GM21717 (cell line): ENCODE measurements around the gene EFCAB8.
A peak's percentile ranks its signal among the peaks of the same experiment; 100 is the strongest.
"Not testable (repeated sequence)": the region's sequence is repeated elsewhere in the genome, so short reads cannot be mapped to it uniquely, and the experiment has no call there.

Source experiments
- ATAC-seq: cut with Tn5 transposase; IDR thresholded peaks from one replicate; pipeline ENCODE4 v1.9.1; 2021; ENCODE audit warnings: mild to moderate bottlenecking, moderate library complexity; ENCODE audit not compliant: unreplicated experiment

EFCAB8 gene

GRCh38 chr20:32969356-32970114 is 110.8 kb downstream of the EFCAB8 start:
- no peak for ATAC-seq

- no peak for ATAC-seq
Measured at GRCh38 chr20:32970115-32970972, 111.6 kb downstream of the EFCAB8 start.

- ATAC-seq = no peak
Measured at GRCh38 chr20:32970973-32971300, 112.2 kb downstream of the EFCAB8 start.

- ATAC-seq = peak; percentile 16
Measured at GRCh38 chr20:32971703-32972161, 113.0 kb downstream of the EFCAB8 start.

GRCh38 chr20:32972181-32973076 is 113.7 kb downstream of the EFCAB8 start:
- ATAC-seq = peak; percentile 80

GRCh38 chr20:32973077-32973717 is 114.5 kb downstream of the EFCAB8 start:
- ATAC-seq = no peak

- ATAC-seq = not testable (repeated sequence)
Measured at GRCh38 chr20:32974204-32975064, 115.7 kb downstream of the EFCAB8 start.

GRCh38 chr20:32975121-32975520 is 116.4 kb downstream of the EFCAB8 start:
- ATAC-seq = not testable (repeated sequence)

- no peak for ATAC-seq
Measured at GRCh38 chr20:32975698-32976674, 117.3 kb downstream of the EFCAB8 start.

- ATAC-seq = no peak
Measured at GRCh38 chr20:32976746-32977145, 118.0 kb downstream of the EFCAB8 start.

- ATAC-seq = no peak
Measured at GRCh38 chr20:32977281-32978008, 118.7 kb downstream of the EFCAB8 start.

- ATAC-seq = no peak
Measured at GRCh38 chr20:32978009-32978335, 119.2 kb downstream of the EFCAB8 start.

GRCh38 chr20:32979201-32979998 is 120.7 kb downstream of the EFCAB8 start:
- ATAC-seq = no peak

- ATAC-seq = no peak
Measured at GRCh38 chr20:32980131-32980941, 121.6 kb downstream of the EFCAB8 start.

- no peak for ATAC-seq
Measured at GRCh38 chr20:32980990-32981389, 122.3 kb downstream of the EFCAB8 start.
